Upper lobe of right lung (tissue), 1 donor: Measurements from ENCODE around the gene CISD3. TPM values are rescaled to one million over a fixed set of nuclear protein-coding genes. Genes with fewer than 3 reads are reported as not detected.

Source experiments
- ATAC-seq: fragments of 200-7000 bp; cut with Tn5 transposase; one replicate; pipeline ENCODE4 v1.9.1; 2020; ENCODE audit warnings: mild to moderate bottlenecking, moderate library complexity
- DNase-seq: peaks from one replicate; pipeline ENCODE4 v3.0.0-alpha.2; 2020
- H3K27ac ChIP-seq: fragments of 200-600 bp; one replicate; pipeline ENCODE4 v1.8.0; 2022
- H3K27me3 ChIP-seq: fragments of 200-600 bp; one replicate; pipeline ENCODE4 v1.8.0; 2022; ENCODE audit warnings: mild to moderate bottlenecking
- H3K36me3 ChIP-seq: fragments of 200-600 bp; one replicate; pipeline ENCODE4 v1.8.0; 2022
- H3K4me1 ChIP-seq: fragments of 200-600 bp; one replicate; pipeline ENCODE4 v1.8.0; 2022
- H3K4me3 ChIP-seq: fragments of 200-600 bp; one replicate; pipeline ENCODE4 v1.8.0; 2022; ENCODE audit warnings: mild to moderate bottlenecking
- H3K9me3 ChIP-seq: fragments of 200-600 bp; one replicate; pipeline ENCODE4 v1.8.0; 2022
- CTCF ChIP-seq: fragments of 200-600 bp; IDR thresholded peaks from one replicate; pipeline ENCODE4 v1.8.0; 2022; ENCODE audit warnings: antibody characterized with exemption
- intact Hi-C: fragments of 100-400 bp; cut with DNase I; formaldehyde crosslinking; loops from one replicate; pipeline ENCODE4 v1.11.0; 2022
- total RNA-seq: library from RNA; stranded (reverse); fragmentation: NEBNext Ultra II Directional; extraction: Animal tissue kit (Norgen Biotek cat#: 25700); gene quantifications from one replicate; pipeline ENCODE4 v1.2.1, GENCODE V29; 2021
- donor health status: DM: no; HTN: yes; CAD: no; lungs with severe emphysema.

The CISD3 gene
- total RNA-seq, 1 donor from 2014 or later, result 29.7 TPM

GRCh38 chr17:38710604-38710962, 19.6 kb upstream of the CISD3 start:
- intact Hi-C loops, result no loop called here
- no peak overlapping the region for H3K27ac ChIP-seq
- H3K4me1 ChIP-seq, result peaks cover 14% of the 10 kb centered on the region
- H3K27me3 ChIP-seq, result no peaks in the 10 kb centered on the region
- no peaks in the 10 kb centered on the region for H3K9me3 ChIP-seq
- DNase-seq (no peak), ATAC-seq (no peak)
- TF ChIP-seq CTCF, result no peak
- no peak overlapping the region for H3K4me3 ChIP-seq
- peaks cover 59% of the 10 kb centered on the region for H3K36me3 ChIP-seq

- H3K9me3 ChIP-seq, result no peaks in the 10 kb centered on the region
- intact Hi-C loops, result no loop called here
- peaks cover 63% of the 10 kb centered on the region for H3K36me3 ChIP-seq
- ATAC-seq (peak; percentile 2), DNase-seq (no peak)
- H3K27me3 ChIP-seq, result no peaks in the 10 kb centered on the region
- H3K27ac ChIP-seq, result no peak overlapping the region
- TF ChIP-seq CTCF, result no peak
- peaks cover 14% of the 10 kb centered on the region for H3K4me1 ChIP-seq
- no peak overlapping the region for H3K4me3 ChIP-seq
Observed at GRCh38 chr17:38710985-38711384, 19.2 kb upstream of the CISD3 start.

GRCh38 chr17:38711792-38712571, 18.2 kb upstream of the CISD3 start:
- TF ChIP-seq CTCF, result no peak
- Histone ChIP-seq H3K9me3 (no peaks in the 10 kb centered on the region), H3K4me3 (no peak overlapping the region), H3K36me3 (peaks cover 73% of the 10 kb centered on the region), H3K27me3 (no peaks in the 10 kb centered on the region), H3K4me1 (peaks cover 10% of the 10 kb centered on the region), H3K27ac (no peak overlapping the region)
- DNase-seq (no peak), ATAC-seq (no peak)
- intact Hi-C loops, result no loop called here

- ATAC-seq (no peak), DNase-seq (no peak)
- H3K27me3 ChIP-seq, result no peaks in the 10 kb centered on the region
- H3K4me1 ChIP-seq, result peaks cover 5% of the 10 kb centered on the region
- peaks cover 79% of the 10 kb centered on the region for H3K36me3 ChIP-seq
- H3K4me3 ChIP-seq, result no peak overlapping the region
- no peak overlapping the region for H3K27ac ChIP-seq
- TF ChIP-seq CTCF, result no peak
- H3K9me3 ChIP-seq, result no peaks in the 10 kb centered on the region
- intact Hi-C loops, result no loop called here
Observed at GRCh38 chr17:38712593-38712992, 17.5 kb upstream of the CISD3 start.

- Histone ChIP-seq H3K27ac (no peak overlapping the region), H3K27me3 (no peaks in the 10 kb centered on the region), H3K36me3 (peaks cover 87% of the 10 kb centered on the region), H3K9me3 (no peaks in the 10 kb centered on the region), H3K4me3 (no peak overlapping the region), H3K4me1 (no peaks in the 10 kb centered on the region)
- no peak for ATAC-seq
- intact Hi-C loops, result no loop called here
- TF ChIP-seq CTCF, result no peak
- DNase-seq, result no peak
Observed at GRCh38 chr17:38713456-38714075, 16.6 kb upstream of the CISD3 start.
